Mucosa of stomach (tissue), 1 donor: ENCODE data around the gene GATA1.

Experiments used
- H3K27me3 ChIP-seq: one replicate; pipeline ENCODE4 v1.7.0; 2013; ENCODE audit warnings: mild to moderate bottlenecking, low read length; ENCODE audit not compliant: control insufficient read depth, insufficient read depth
- H3K36me3 ChIP-seq: one replicate; pipeline ENCODE4 v1.7.0; 2013; ENCODE audit warnings: low read length; ENCODE audit not compliant: control insufficient read depth, insufficient read depth
- H3K4me1 ChIP-seq: one replicate; pipeline ENCODE4 v1.7.0; 2013; ENCODE audit warnings: mild to moderate bottlenecking, low read length; ENCODE audit not compliant: control insufficient read depth, insufficient read depth
- H3K4me3 ChIP-seq: one replicate; pipeline ENCODE4 v1.7.0; 2013; ENCODE audit warnings: low read length
- H3K9ac ChIP-seq: one replicate; pipeline ENCODE4 v1.7.0; 2013; ENCODE audit warnings: mild to moderate bottlenecking, low read length, moderate library complexity
- H3K9me3 ChIP-seq: one replicate; pipeline ENCODE4 v1.7.0; 2013; ENCODE audit warnings: mild to moderate bottlenecking, low read length, moderate library complexity; ENCODE audit not compliant: control insufficient read depth
- donor health status: Pancreatic carcinoma.

The GATA1 gene

DNA sequence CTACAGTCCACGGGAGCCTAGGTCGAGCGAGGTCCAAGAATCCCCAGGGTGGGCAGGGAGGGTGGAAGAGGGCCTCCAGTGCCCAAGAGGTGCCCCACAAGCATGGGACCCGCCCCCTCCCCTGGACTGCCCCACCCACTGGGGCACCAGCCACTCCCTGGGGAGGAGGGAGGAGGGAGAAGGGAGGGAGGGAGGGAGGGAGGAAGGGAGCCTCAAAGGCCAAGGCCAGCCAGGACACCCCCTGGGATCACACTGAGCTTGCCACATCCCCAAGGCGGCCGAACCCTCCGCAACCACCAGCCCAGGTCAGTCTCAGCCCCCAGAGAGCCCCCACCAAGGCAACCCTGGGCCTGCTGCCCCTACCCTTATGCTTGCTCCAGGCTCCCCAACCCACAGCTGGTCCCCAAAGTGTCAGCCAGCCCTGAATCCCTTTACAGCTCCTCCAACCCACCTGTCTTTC lies at the start of gene GATA1:
GATA1 (plus strand) TSS at position 250 of the 460 bp plus-strand sequence. CDS start 4,520 bp downstream, outside the sequence.
- Histone ChIP-seq H3K36me3 (no peaks in the 10 kb centered on the region), H3K9ac (no peak within 1 kb of the TSS), H3K4me1 (no peaks in the 10 kb centered on the region), H3K9me3 (no peaks in the 10 kb centered on the region), H3K27me3 (peaks cover 4% of the 10 kb centered on the region), H3K4me3 (no peak within 1 kb of the TSS)

DNA sequence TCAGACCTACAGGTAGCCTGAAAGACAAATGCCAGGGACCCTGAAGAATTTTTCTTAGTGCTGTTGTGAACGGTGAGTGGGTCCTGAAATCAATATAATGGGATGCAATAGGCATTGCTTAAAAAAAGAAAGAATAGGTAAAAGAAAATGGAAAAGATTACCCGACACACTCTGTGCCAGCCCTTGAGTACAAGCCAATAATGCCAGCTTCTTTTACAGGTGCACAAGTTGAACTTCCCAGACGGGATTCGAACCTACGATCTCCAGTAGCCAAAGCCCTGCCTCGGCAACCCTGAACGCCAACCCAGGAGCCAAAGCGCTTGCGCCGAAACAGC lies 49.5 kb upstream of the GATA1 start:
- H3K27me3 ChIP-seq: no peaks in the 10 kb centered on the region
- no peak overlapping the region for H3K4me3 ChIP-seq
- H3K36me3 ChIP-seq: no peaks in the 10 kb centered on the region
- H3K9me3 ChIP-seq: no peaks in the 10 kb centered on the region
- H3K9ac ChIP-seq: peak overlapping the region; percentile 15
- H3K4me1 ChIP-seq: peaks cover 8% of the 10 kb centered on the region

DNA sequence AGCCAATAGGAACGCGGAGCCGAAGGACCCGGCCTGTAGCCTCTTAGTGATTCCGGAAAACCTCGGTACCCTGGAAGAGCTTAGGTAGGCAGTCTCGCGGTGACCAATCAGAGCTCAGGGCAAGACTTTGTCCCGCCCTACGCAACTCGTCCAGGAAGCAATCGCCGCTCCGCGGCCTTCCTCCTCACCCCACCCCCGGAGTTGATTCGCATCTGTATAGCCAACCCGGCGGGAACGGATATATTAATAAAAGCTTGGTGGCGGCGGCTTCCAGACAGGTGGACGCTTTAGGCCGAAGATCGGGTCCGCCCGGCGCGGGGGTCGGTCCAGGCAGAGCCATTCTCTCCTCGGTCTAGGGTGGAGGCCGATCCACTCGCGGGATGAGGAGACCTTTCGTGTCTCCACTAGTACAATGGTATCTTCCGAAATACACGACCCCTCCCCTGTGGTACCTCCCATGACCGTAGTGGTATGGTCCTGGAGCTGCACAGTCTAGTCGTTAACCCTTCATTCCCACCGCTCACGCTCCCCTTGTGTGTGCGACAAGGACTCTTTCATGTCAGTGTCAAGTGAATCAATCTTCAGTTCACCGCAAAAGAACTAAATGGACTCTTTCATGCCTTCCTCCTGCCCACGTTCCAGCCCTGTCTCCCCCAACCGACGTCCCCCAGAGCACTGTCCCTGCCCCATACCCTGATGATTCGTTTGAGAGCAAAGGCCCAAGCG lies 49.0 kb upstream of the GATA1 start:
- Histone ChIP-seq H3K9ac (peak overlapping the region; percentile 88), H3K9me3 (no peaks in the 10 kb centered on the region), H3K4me3 (peak overlapping the region; percentile 82), H3K27me3 (no peaks in the 10 kb centered on the region), H3K4me1 (peaks cover 8% of the 10 kb centered on the region), H3K36me3 (no peaks in the 10 kb centered on the region)

DNA sequence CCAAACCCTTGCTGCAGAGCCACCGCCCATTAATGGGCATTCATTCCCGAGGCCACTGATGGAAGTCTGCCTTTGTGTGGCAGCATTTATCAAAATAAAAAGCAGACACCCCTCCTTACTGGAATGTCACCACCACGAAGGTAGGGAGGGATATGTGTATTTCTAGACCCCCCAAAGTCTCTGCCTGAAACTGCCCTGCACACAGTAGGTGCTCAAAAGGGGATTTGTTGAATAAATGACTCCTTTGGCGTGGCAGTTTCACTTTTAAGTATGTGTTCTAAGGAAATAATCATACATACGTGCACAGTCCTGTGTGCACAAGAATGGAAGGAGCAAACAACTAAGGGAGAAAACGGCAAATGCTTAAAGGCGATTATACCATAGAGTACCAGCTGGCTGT lies 48.5 kb upstream of the GATA1 start:
- peaks cover 8% of the 10 kb centered on the region for H3K4me1 ChIP-seq
- peak overlapping the region; percentile 88 for H3K9ac ChIP-seq
- peak overlapping the region; percentile 82 for H3K4me3 ChIP-seq
- no peaks in the 10 kb centered on the region for H3K27me3 ChIP-seq
- no peaks in the 10 kb centered on the region for H3K9me3 ChIP-seq
- no peaks in the 10 kb centered on the region for H3K36me3 ChIP-seq

DNA sequence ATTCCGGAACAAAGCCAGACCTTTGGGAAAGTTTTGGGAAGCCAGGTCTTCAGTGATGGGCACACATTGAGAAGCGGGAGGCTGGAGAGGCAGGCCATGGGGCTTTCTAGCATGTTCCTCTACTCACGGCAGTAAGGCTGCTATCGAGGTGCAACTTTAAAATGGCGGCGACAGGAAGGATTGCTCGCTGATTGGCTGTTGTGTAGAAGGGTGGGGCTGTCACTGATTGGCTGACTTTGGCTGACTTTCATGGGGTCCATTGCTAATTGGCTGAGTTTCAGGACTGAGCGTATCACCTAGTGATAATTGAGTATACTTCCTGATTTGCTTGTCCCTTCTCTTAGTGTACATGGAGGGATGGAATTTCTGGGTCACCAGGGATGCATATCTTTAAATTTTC lies 44.6 kb upstream of the GATA1 start:
- Histone ChIP-seq H3K36me3 (no peaks in the 10 kb centered on the region), H3K4me1 (peaks cover 4% of the 10 kb centered on the region), H3K9me3 (no peaks in the 10 kb centered on the region), H3K27me3 (no peaks in the 10 kb centered on the region), H3K4me3 (no peak overlapping the region), H3K9ac (no peak overlapping the region)

DNA sequence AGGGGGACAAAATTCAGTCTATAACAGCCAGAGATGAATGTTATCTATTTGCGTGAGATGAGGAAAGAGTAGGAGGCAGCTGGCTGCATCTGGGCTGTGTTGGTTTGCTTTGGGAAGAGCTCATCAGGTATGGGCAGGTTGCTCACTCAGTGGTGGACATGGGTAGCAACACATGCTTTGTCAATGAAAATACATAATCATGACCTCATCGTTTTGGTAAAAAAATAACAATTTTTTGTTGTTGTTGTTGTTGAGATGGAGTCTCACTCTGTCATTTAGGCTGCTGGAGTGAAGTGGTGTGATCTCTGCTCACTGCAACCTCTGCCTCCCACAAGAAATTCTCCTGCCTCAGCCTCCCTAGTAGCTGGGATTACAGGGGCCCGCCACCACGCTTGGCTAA lies 41.2 kb upstream of the GATA1 start:
- Histone ChIP-seq H3K36me3 (no peaks in the 10 kb centered on the region), H3K4me3 (no peak overlapping the region), H3K4me1 (no peaks in the 10 kb centered on the region)

DNA sequence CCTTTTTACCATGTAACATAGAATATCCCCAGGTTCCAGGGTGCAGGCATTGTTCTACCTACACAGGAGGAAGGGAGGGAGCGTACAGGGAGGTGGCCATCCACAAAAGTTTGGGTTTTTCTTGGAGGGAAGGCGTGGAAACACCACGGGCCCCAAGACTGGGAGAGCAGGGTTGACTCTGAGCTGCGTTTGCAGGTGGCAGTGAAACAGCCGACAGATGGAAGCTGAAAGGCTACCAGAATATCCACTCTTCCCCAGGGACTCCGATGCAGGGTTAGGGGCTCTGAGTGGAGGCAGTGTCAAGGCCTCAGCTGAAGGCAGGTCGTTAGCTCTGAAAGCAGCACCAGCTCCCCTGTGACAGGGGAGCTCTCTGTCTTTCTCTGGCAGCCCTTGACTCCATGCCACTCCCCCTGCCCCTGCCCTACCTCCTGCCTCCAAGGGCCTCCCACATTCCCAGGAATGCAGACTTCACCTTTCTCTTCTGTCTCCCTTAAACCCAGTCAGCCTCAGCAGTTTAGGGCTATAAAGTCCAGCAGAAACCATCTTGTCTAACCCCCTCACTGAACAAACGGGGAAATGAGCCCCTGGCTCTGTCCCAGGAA lies 38.9 kb upstream of the GATA1 start:
- H3K4me3 ChIP-seq: no peak overlapping the region
- H3K9me3 ChIP-seq: no peaks in the 10 kb centered on the region
- H3K9ac ChIP-seq: no peak overlapping the region
- H3K4me1 ChIP-seq: no peaks in the 10 kb centered on the region
- H3K36me3 ChIP-seq: no peaks in the 10 kb centered on the region
- H3K27me3 ChIP-seq: no peaks in the 10 kb centered on the region

More for the DNA sequence above, 41.2 kb upstream of the GATA1 start:
- H3K9ac ChIP-seq: no peak overlapping the region
- H3K9me3 ChIP-seq: no peaks in the 10 kb centered on the region
- no peaks in the 10 kb centered on the region for H3K27me3 ChIP-seq

DNA sequence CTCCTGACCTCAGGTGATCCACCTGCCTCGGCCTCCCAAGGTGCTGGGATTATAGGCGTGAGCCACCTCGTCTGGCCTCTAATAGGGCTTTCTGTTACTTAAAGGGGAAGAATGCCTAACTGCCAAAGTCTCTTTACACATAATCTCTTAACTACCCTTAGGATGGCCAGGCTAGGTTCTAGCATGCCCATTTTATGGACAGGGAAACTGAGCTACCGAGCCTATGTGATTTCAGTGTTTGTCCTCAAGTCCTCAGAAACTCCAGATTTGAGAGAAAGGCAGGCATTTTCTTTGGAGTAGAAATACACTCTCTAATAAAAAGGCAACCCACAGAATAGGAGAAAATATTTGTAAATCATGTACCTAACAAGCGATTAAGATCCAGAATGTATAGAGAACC lies 37.2 kb upstream of the GATA1 start:
- Histone ChIP-seq H3K27me3 (no peaks in the 10 kb centered on the region), H3K4me1 (no peaks in the 10 kb centered on the region), H3K9me3 (no peaks in the 10 kb centered on the region), H3K36me3 (no peaks in the 10 kb centered on the region), H3K9ac (no peak overlapping the region), H3K4me3 (no peak overlapping the region)

DNA sequence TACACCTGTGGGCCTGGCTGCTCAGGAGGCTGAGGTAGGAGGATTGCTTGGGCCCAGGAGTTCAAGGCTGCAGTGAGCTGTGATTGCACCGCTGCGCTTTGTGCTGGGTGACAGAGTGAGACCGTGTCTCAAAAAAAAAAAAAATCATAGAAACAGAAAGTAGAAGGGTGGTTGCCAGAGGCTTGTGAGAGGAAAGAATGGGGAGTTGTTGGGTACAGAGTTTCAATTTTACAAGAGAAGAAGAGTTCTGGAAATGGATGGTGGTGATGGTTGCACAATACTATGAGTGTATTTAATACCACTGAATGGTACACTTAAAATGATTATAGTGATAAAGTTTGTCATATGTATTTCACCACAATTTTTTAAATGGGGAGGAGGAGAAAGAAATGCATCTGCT lies 35.0 kb upstream of the GATA1 start:
- H3K9ac ChIP-seq: no peak overlapping the region
- no peaks in the 10 kb centered on the region for H3K9me3 ChIP-seq
- H3K4me1 ChIP-seq: no peaks in the 10 kb centered on the region
- H3K36me3 ChIP-seq: no peaks in the 10 kb centered on the region
- H3K4me3 ChIP-seq: no peak overlapping the region
- H3K27me3 ChIP-seq: no peaks in the 10 kb centered on the region

DNA sequence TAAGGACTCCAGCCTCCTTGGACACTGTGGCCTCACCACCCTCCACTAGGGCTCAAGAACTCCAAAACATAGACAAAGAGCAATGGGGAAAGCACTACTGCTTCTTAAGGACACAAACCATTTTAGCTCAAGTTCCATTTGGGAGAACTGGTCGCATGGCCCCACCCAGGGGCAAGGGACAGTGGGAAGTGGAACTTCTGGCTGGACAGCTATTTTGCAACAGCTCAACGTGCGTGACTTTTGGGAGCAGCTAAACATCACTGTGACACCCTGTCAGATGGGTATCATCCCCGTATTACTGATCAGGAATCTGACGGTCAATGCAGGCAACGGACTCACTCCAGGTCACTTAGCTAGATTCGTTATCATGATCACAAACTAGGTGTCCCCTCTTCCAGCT lies 33.9 kb upstream of the GATA1 start:
- Histone ChIP-seq H3K4me3 (no peak overlapping the region), H3K27me3 (no peaks in the 10 kb centered on the region), H3K9me3 (no peaks in the 10 kb centered on the region), H3K9ac (no peak overlapping the region), H3K36me3 (no peaks in the 10 kb centered on the region), H3K4me1 (no peaks in the 10 kb centered on the region)

DNA sequence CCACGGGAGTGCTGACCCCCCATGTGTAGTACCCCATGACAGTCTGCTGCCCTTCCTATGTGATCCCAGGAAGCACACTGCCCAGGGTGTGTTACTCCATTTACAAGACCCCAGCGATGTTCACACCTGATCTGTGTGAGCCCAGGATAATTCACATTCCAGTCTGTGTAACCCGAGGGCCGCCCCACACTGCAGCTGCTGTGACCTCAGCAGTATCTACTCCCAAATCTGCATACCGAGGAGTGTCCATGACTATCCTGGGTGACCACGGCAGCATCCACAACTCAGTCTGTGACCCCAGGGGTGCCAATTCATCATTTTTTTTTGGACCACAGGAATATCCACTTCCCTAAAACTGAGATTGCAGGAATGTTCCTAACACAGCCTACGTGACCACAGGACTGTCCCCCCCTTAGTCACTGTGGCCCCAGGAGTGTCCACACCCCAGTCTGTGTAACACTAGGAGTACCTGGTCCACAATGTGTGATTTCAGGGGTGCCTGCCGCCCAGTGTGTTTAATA lies 32.6 kb upstream of the GATA1 start:
- H3K4me1 ChIP-seq: no peaks in the 10 kb centered on the region
- no peaks in the 10 kb centered on the region for H3K9me3 ChIP-seq
- H3K27me3 ChIP-seq: no peaks in the 10 kb centered on the region
- no peak overlapping the region for H3K9ac ChIP-seq
- H3K36me3 ChIP-seq: no peaks in the 10 kb centered on the region
- no peak overlapping the region for H3K4me3 ChIP-seq

DNA sequence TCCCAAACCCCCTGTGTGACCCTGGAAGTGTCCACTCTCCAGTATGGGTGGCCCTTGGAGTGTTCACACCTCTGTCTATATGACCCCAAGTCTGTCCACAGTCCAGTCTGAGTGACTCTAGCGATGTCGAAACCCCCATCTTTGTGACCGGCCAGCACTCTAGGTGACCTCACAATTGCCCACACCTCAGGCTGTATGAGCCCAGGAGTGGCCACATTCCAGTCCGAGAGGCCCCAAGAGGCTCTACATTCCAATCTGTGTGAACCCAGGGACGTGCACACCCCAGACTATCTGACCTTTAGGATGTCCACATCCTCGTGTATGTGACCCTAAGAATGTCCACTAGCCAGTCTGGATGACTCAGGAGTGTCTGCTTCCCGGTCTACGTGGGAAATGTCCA lies 32.2 kb upstream of the GATA1 start:
- Histone ChIP-seq H3K9ac (no peak overlapping the region), H3K4me3 (no peak overlapping the region), H3K27me3 (no peaks in the 10 kb centered on the region), H3K36me3 (no peaks in the 10 kb centered on the region), H3K9me3 (no peaks in the 10 kb centered on the region), H3K4me1 (no peaks in the 10 kb centered on the region)
